DMS114 treated with DMSO at 0.1 percent for 48 hours (cell line): ENCODE data around the gene CSTPP1.
"Not testable (repeated sequence)": the region's sequence is repeated elsewhere in the genome, so short reads cannot be mapped to it uniquely, and the experiment has no call there.

Source experiments
- DNase-seq: peaks from one replicate; lab custom pipeline; 2025; ENCODE audit not compliant: unreplicated experiment; lab: John Stamatoyannopoulos, UW

CSTPP1 gene

GRCh38 chr11:46907606-46908005 is 29.0 kb upstream of the CSTPP1 start:
- no peak for DNase-seq

GRCh38 chr11:46912526-46913150 is 23.9 kb upstream of the CSTPP1 start:
- no peak for DNase-seq

- no peak for DNase-seq
Observed at GRCh38 chr11:46913484-46913883, 23.1 kb upstream of the CSTPP1 start.

- DNase-seq: no peak
Observed at GRCh38 chr11:46914363-46914762, 22.2 kb upstream of the CSTPP1 start.

GRCh38 chr11:46914910-46915309 is 21.7 kb upstream of the CSTPP1 start:
- no peak for DNase-seq

GRCh38 chr11:46916286-46917108 is 20.1 kb upstream of the CSTPP1 start:
- DNase-seq: peak; percentile 54

GRCh38 chr11:46917109-46917761 is 19.3 kb upstream of the CSTPP1 start:
- no peak for DNase-seq

GRCh38 chr11:46917762-46918082 is 18.8 kb upstream of the CSTPP1 start:
- no peak for DNase-seq

- DNase-seq: no peak
Observed at GRCh38 chr11:46918083-46918787, 18.3 kb upstream of the CSTPP1 start, which contains the start of gene LRP4. TSS of gene LRP4 (minus strand) at chr11:46918550. CDS start at chr11:46918379, 171 bp downstream.

GRCh38 chr11:46918788-46919513 is 17.6 kb upstream of the CSTPP1 start:
- no peak for DNase-seq

- no peak for DNase-seq
Observed at GRCh38 chr11:46920755-46921154, 15.8 kb upstream of the CSTPP1 start.

- not testable (repeated sequence) for DNase-seq
Observed at GRCh38 chr11:46927928-46928327, 8.6 kb upstream of the CSTPP1 start.

- not testable (repeated sequence) for DNase-seq
Observed at GRCh38 chr11:46928701-46929100, 7.9 kb upstream of the CSTPP1 start.

- DNase-seq: no peak
Observed at GRCh38 chr11:46930089-46930488, 6.5 kb upstream of the CSTPP1 start.

- DNase-seq: no peak
Observed at GRCh38 chr11:46942172-46942571, 5.6 kb downstream of the CSTPP1 start.

GRCh38 chr11:46944356-46945075 is 8.0 kb downstream of the CSTPP1 start:
- no peak for DNase-seq

- DNase-seq: no peak
Observed at GRCh38 chr11:46947399-46948077, 11.0 kb downstream of the CSTPP1 start.

GRCh38 chr11:46948378-46949131 is 12.0 kb downstream of the CSTPP1 start:
- no peak for DNase-seq

- no peak for DNase-seq
Observed at GRCh38 chr11:46949297-46949696, 12.7 kb downstream of the CSTPP1 start.
